ENCODE measurements around the gene ETV5. TPM values are rescaled to one million over a fixed set of nuclear protein-coding genes. Genes with fewer than 3 reads are reported as not detected.

ETV5 gene
- 69.6 and 70.0 TPM in 2 replicates for total RNA-seq

DNA sequence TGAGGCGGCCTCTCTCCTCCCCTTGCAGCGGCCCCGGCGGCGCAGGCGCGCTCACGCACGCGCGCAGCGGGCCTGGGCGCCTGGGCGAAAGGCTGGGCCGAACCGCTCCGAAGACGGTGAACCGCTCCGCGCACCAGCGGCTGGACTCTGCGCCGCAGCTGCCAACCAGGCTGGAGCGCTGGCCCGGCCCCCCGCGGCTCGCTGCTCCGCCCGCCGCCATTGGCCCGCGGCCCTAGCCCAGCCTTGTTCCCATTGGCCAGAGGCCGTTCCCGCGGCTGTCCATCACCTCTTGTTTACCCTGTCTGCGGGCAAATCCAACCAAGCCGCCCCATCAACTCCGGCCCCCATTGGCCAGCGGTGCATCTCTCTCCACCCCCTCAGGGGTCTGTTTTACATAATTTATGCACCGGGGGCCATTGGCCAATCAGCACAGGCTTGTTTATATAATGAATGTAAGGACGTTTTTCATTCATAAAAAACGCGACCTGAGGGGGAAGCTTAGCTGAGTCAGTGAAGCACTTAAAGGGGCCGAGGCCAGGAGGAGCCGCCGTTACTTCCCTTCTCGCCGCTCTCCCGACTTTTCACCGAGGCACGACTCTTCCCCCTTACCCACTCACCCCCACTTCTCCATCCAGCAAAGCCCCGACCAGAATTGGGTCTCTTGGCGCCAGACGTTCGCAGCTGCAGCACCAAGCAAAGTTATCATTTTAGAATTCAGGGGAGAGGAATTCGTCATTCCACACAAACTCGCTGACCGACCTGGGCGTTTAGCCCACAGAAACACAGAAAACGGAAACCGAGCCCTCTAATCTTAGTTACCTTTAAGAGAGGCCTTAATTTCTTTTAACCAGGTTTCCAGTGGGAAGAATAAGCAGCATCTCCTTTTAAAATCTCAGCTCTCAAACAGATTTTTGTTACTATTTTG, at the start of gene ETV5:
TSS of gene ETV5 (minus strand) at position 149 of the 925 bp plus-strand sequence. CDS start 3,221 bp downstream, outside the sequence.

Small RNA genes within 50 kb of the gene (small RNA-seq; reads per million reads assigned to genes)
- not detected for gene RF00017 (ENCODE audit: low replicate concordance)

Other genes starting within 250 kb of the ETV5 start
- 147 and 236 TPM in 2 replicates for gene TRA2B, start 171.1 kb downstream of the ETV5 start, total RNA-seq